ENCODE data around the gene C16orf92. TPM values are rescaled to one million over a fixed set of nuclear protein-coding genes. Genes with fewer than 3 reads are reported as not detected.
A peak's percentile ranks its signal among the peaks of the same experiment; 100 is the strongest.

Gene C16orf92
- total and polyA plus RNA-seq, 2 of the 8 experiments (the other 6 are each of a cell fraction or from before 2014, with no cell fraction given): not detected

- TF ChIP-seq ASH2L (IDR thresholded peaks at IDR 0.05; ENCODE audit: low read length) (peak; percentile 97), SP4 (IDR thresholded peaks at IDR 0.05; ENCODE audit: low read length) (no peak), RAD21 (IDR thresholded peaks at IDR 0.05 in 1 of 2, conservative IDR thresholded peaks at IDR 0.05 in 1 of 2; ENCODE audit: low read depth in 2 of 2, low read length in 2 of 2) (no peak), CBX5 (IDR thresholded peaks at IDR 0.05; ENCODE audit: low read depth, low read length) (no peak), SP1 (IDR thresholded peaks at IDR 0.05; ENCODE audit: low read depth, low read length) (peak; percentile 35; the same call in 1 of the 2 replicates), PHF8 (conservative IDR thresholded peaks at IDR 0.05; ENCODE audit: low read depth, low read length) (peak; percentile 53; the same call in 1 of the 2 replicates), SIN3A (conservative IDR thresholded peaks at IDR 0.05 in 1 of 2, IDR thresholded peaks at IDR 0.05 in 1 of 2; ENCODE audit: low read depth in 1 of 2, low read length in 2 of 2) (0 out of 4 replicates have a peak, but pooled peaks have one; percentile 14 to 58), SIX5 (IDR thresholded peaks at IDR 0.05; ENCODE audit: low read depth, low read length) (peak; percentile 71), CHD2 (IDR thresholded peaks at IDR 0.05; ENCODE audit: low read length) (0 out of 2 replicates have a peak, but pooled peaks have one; percentile 15), KDM4A (IDR thresholded peaks at IDR 0.05; ENCODE audit: low read depth, low read length, severe bottlenecking) (peak; percentile 85), EGR1 (IDR thresholded peaks at IDR 0.05; ENCODE audit: borderline replicate concordance, low read depth, low read length) (peak; percentile 51; the same call in 1 of the 2 replicates), KDM1A (IDR thresholded peaks at IDR 0.05; ENCODE audit: borderline replicate concordance, low read length) (peak; percentile 91), KDM5A (IDR thresholded peaks at IDR 0.05; ENCODE audit: low read length) (peak; percentile 72), SAP30 (IDR thresholded peaks at IDR 0.05; ENCODE audit: insufficient read depth, insufficient replicate concordance, low read length) (peak; percentile 38), YY1 (IDR thresholded peaks at IDR 0.05; ENCODE audit: low read depth, low read length) (peak; percentile 96), HDAC6 (IDR thresholded peaks at IDR 0.05; ENCODE audit: low read depth, low read length) (no peak), TBP (IDR thresholded peaks at IDR 0.05; ENCODE audit: low read depth, low read length) (peak; percentile 25)
- TF ChIP-seq, protein P1, sequence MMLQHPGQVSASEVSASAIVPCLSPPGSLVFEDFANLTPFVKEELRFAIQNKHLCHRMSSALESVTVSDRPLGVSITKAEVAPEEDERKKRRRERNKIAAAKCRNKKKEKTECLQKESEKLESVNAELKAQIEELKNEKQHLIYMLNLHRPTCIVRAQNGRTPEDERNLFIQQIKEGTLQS (IDR thresholded peaks at IDR 0.05; ENCODE audit: insufficient read depth, low read depth, low read length): peak; percentile 71; the same call in 1 of the 2 replicates
Observed at GRCh38 chr16:29995911-29996765, 26.9 kb upstream of the C16orf92 start, which contains the start of gene INO80E (continued).

All from H1 (cell line).